Uterus (tissue), 2 donors: Measurements from ENCODE around the gene DENND2A.

Experiments
- CTCF ChIP-seq, 4 experiments: fragments of 200-600 bp in 2 of 4; fragments of 450-650 bp in 2 of 4; sonication (generic) in 2 of 4; IDR thresholded peaks; one replicate each; pipeline ENCODE4 v1.5.1; 2016 to 2019; ENCODE audit warnings: antibody characterized with exemption in 4 of 4, mild to moderate bottlenecking in 2 of 4, moderate library complexity in 1 of 4
- POLR2A ChIP-seq, 2 donors: fragments of 450-650 bp; IDR thresholded peaks; one replicate each; pipeline ENCODE4 v1.6.1; 2016; ENCODE audit warnings: antibody characterized with exemption in 2 of 2, mild to moderate bottlenecking in 1 of 2, moderate library complexity in 1 of 2

- no peak for TF ChIP-seq CTCF (IDR thresholded peaks at IDR 0.05)
- TF ChIP-seq POLR2A (IDR thresholded peaks at IDR 0.05) = no peak
Observed at GRCh38 chr7:140551355-140552239, 89.0 kb downstream of the DENND2A start.
